ENCODE measurements around the gene SLC35F3. TPM values are rescaled to one million over a fixed set of nuclear protein-coding genes. Genes with fewer than 3 reads are reported as not detected.

The SLC35F3 gene
- total RNA-seq, 1 experiment from 2014 or later = not detected

DNA sequence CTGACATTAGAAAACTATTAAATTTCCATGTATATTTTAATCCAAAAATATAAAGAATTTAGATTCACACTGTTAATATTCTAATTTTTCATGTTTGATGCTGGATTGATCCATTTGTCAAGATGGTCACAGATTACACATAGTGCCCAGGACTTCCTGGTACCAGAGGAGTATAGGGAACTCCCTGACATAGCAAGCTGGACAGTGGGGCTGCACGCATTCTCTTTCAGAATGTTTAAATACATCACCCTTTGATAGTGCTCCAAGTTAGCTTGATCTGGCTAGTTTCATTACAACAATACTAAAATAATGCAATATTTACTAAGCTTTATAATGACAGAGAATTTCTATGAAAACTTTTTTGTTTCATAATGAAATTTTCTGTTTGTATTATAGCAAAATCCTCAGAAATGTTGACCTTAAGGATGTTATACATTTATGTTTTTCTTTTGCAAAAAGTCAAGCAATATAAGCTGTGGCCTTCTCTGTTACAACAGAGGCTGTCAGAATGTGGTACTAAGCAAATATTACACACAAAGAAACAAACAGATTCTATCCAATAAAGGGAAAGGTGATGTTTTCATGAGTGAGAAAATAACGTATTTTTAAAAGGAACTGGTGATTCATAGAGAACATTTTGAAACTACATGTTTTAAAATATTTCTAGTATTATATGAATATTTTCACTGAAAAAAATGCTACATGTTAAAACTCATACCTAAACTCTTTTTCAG is 84.7 kb downstream of the SLC35F3 start:
- Mint-ChIP-seq H3K9me3 (ENCODE audit: unreplicated experiment) (no peaks in the 10 kb centered on the region), H3K36me3 (ENCODE audit: insufficient read depth, unreplicated experiment) (no peaks in the 10 kb centered on the region), H3K27me3 (ENCODE audit: insufficient read depth, unreplicated experiment) (peaks cover 17% of the 10 kb centered on the region), H3K4me1 (ENCODE audit: low read depth, unreplicated experiment) (no peaks in the 10 kb centered on the region), H3K27ac (ENCODE audit: unreplicated experiment) (no peak overlapping the region), H3K4me3 (ENCODE audit: unreplicated experiment) (no peak overlapping the region)
- TF ChIP-seq, protein P1, sequence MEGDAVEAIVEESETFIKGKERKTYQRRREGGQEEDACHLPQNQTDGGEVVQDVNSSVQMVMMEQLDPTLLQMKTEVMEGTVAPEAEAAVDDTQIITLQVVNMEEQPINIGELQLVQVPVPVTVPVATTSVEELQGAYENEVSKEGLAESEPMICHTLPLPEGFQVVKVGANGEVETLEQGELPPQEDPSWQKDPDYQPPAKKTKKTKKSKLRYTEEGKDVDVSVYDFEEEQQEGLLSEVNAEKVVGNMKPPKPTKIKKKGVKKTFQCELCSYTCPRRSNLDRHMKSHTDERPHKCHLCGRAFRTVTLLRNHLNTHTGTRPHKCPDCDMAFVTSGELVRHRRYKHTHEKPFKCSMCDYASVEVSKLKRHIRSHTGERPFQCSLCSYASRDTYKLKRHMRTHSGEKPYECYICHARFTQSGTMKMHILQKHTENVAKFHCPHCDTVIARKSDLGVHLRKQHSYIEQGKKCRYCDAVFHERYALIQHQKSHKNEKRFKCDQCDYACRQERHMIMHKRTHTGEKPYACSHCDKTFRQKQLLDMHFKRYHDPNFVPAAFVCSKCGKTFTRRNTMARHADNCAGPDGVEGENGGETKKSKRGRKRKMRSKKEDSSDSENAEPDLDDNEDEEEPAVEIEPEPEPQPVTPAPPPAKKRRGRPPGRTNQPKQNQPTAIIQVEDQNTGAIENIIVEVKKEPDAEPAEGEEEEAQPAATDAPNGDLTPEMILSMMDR (IDR thresholded peaks at IDR 0.05; ENCODE audit: insufficient read depth in 1 of 2, low read depth in 1 of 2, low read length in 1 of 2, severe bottlenecking in 1 of 2, unreplicated experiment in 1 of 2) = no peak
- no peak overlapping the region for H3K4me3 ChIP-seq (ENCODE audit: low read depth, low read length)
- CTCF ChIA-PET = no interaction called here
- no peaks in the 10 kb centered on the region for H3K4me1 ChIP-seq
- intact Hi-C loops (cut with micrococcal nuclease; ENCODE audit: unreplicated experiment) = no loop called here
- POLR2A ChIA-PET = no interaction called here
- no TSS peak for BruUV-seq (replicated peaks)
- no peaks in the 10 kb centered on the region for H3K36me3 ChIP-seq (ENCODE audit: control insufficient read depth, insufficient read depth, low read length)
- no peak for DNase-seq
- H3K9me3 ChIP-seq = no peaks in the 10 kb centered on the region
- H3K27me3 ChIP-seq (replicated peaks; ENCODE audit: control insufficient read depth, insufficient read depth, low read length) = no peaks in the 10 kb centered on the region; the same call in 1 of the 2 replicates

DNA sequence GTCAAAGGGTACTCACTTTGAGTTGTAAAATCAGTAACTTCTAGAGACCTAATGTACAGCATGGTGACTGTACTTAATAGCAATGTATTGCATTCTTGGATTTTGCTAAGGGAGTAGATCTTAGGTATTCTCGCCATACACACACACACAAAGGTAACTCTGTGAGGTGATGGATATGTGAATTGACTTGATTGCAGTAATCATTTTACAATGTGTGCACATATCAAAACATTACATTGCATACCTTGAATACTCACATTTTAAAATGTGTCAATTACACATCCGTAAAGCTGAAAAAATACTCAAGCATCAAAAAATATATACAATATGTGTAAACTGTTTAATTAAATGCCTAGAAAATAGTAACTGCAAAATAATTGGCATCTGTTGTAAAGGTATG is 86.0 kb downstream of the SLC35F3 start:
- DNase-seq = no peak
- Mint-ChIP-seq H3K27me3 (ENCODE audit: insufficient read depth, unreplicated experiment) (peaks cover 14% of the 10 kb centered on the region), H3K36me3 (ENCODE audit: insufficient read depth, unreplicated experiment) (no peaks in the 10 kb centered on the region), H3K4me1 (ENCODE audit: low read depth, unreplicated experiment) (no peaks in the 10 kb centered on the region), H3K9me3 (ENCODE audit: unreplicated experiment) (no peaks in the 10 kb centered on the region), H3K4me3 (ENCODE audit: unreplicated experiment) (no peak overlapping the region), H3K27ac (ENCODE audit: unreplicated experiment) (no peak overlapping the region)
- Histone ChIP-seq H3K4me1 (no peaks in the 10 kb centered on the region), H3K36me3 (ENCODE audit: control insufficient read depth, insufficient read depth, low read length) (no peaks in the 10 kb centered on the region), H3K9me3 (no peaks in the 10 kb centered on the region), H3K27me3 (replicated peaks; ENCODE audit: control insufficient read depth, insufficient read depth, low read length) (no peaks in the 10 kb centered on the region; the same call in 1 of the 2 replicates), H3K4me3 (ENCODE audit: low read depth, low read length) (no peak overlapping the region)
- intact Hi-C loops (cut with micrococcal nuclease; ENCODE audit: unreplicated experiment) = no loop called here
- POLR2A ChIA-PET = no interaction called here
- BruUV-seq (replicated peaks) = no TSS peak
- TF ChIP-seq, protein P1 (IDR thresholded peaks at IDR 0.05; ENCODE audit: insufficient read depth in 1 of 2, low read depth in 1 of 2, low read length in 1 of 2, severe bottlenecking in 1 of 2, unreplicated experiment in 1 of 2) = no peak
- CTCF ChIA-PET = no interaction called here

DNA sequence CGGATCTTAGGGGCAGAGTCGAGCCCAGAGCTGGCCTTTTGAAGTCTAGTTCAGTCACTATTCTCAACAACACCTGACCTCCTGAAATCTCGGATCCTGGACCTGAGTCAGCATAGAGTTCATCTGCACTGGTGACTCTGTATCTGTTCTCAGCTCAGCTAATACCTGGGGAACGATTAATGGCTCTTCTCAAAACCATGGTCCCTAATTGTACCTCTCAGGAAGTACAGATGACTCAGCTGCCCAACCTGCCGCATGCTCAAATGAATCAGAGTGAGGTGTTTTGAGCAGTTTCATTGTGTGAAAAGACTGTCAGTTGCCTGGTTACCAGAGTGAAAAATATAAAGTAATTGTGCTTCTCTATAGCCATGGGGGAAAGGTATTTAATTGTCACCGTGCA is 89.2 kb downstream of the SLC35F3 start:
- TF ChIP-seq, protein P1 (IDR thresholded peaks at IDR 0.05; ENCODE audit: insufficient read depth in 1 of 2, low read depth in 1 of 2, low read length in 1 of 2, severe bottlenecking in 1 of 2, unreplicated experiment in 1 of 2) = no peak
- no peak overlapping the region for H3K27ac Mint-ChIP-seq (ENCODE audit: unreplicated experiment)
- peaks cover 11% of the 10 kb centered on the region for H3K27me3 Mint-ChIP-seq (ENCODE audit: insufficient read depth, unreplicated experiment)
- POLR2A ChIA-PET = no interaction called here
- no peaks in the 10 kb centered on the region for H3K36me3 Mint-ChIP-seq (ENCODE audit: insufficient read depth, unreplicated experiment)
- intact Hi-C loops (cut with micrococcal nuclease; ENCODE audit: unreplicated experiment) = no loop called here
- Histone ChIP-seq H3K27me3 (replicated peaks; ENCODE audit: control insufficient read depth, insufficient read depth, low read length) (no peaks in the 10 kb centered on the region), H3K4me3 (ENCODE audit: low read depth, low read length) (no peak overlapping the region), H3K36me3 (ENCODE audit: control insufficient read depth, insufficient read depth, low read length) (no peaks in the 10 kb centered on the region), H3K4me1 (no peaks in the 10 kb centered on the region), H3K9me3 (no peaks in the 10 kb centered on the region)
- no peak for DNase-seq
- no peaks in the 10 kb centered on the region for H3K4me1 Mint-ChIP-seq (ENCODE audit: low read depth, unreplicated experiment)
- CTCF ChIA-PET = no interaction called here
- BruUV-seq (replicated peaks) = no TSS peak
- no peaks in the 10 kb centered on the region for H3K9me3 Mint-ChIP-seq (ENCODE audit: unreplicated experiment)
- H3K4me3 Mint-ChIP-seq (ENCODE audit: unreplicated experiment) = no peak overlapping the region
